ACC112 (cell line): ENCODE measurements around the gene RALGPS1.

Source experiments
- H2AFZ ChIP-seq: fragments of 200-600 bp; sonication (generic); one replicate; pipeline ENCODE4 v1.6.0; 2017; ENCODE audit warnings: antibody characterized with exemption, low read length; ENCODE audit not compliant: unreplicated experiment
- H3K27ac ChIP-seq: fragments of 200-600 bp; sonication (generic); 2 replicates; pipeline ENCODE4 v1.5.1; 2014; ENCODE audit warnings: low read depth, mild to moderate bottlenecking, antibody characterized with exemption, low read length, moderate library complexity
- H3K27me3 ChIP-seq: fragments of 200-600 bp; sonication (generic); 2 replicates; pipeline ENCODE4 v1.6.1; 2014; ENCODE audit warnings: mild to moderate bottlenecking, antibody characterized with exemption, low read length, moderate library complexity, mixed read lengths; ENCODE audit not compliant: insufficient read depth
- H3K36me3 ChIP-seq: fragments of 200-600 bp; sonication (generic); 2 replicates; pipeline ENCODE4 v1.6.1; 2016; ENCODE audit warnings: mild to moderate bottlenecking, antibody characterized with exemption, low read length, moderate library complexity, mixed read lengths; ENCODE audit not compliant: insufficient read depth
- H3K4me1 ChIP-seq: fragments of 200-600 bp; sonication (generic); one replicate; pipeline ENCODE4 v1.6.1; 2016; ENCODE audit warnings: low read length, mixed read lengths; ENCODE audit not compliant: insufficient read depth, unreplicated experiment, control insufficient read depth
- H3K4me3 ChIP-seq: fragments of 200-600 bp; sonication (generic); 2 replicates; pipeline ENCODE4 v1.5.1; 2014; ENCODE audit warnings: mild to moderate bottlenecking, low read depth, low read length
- H3K79me2 ChIP-seq: fragments of 200-600 bp; sonication (generic); one replicate; pipeline ENCODE4 v1.6.0; 2016; ENCODE audit warnings: low read length; ENCODE audit not compliant: control insufficient read depth, unreplicated experiment, insufficient read depth

Gene RALGPS1

DNA sequence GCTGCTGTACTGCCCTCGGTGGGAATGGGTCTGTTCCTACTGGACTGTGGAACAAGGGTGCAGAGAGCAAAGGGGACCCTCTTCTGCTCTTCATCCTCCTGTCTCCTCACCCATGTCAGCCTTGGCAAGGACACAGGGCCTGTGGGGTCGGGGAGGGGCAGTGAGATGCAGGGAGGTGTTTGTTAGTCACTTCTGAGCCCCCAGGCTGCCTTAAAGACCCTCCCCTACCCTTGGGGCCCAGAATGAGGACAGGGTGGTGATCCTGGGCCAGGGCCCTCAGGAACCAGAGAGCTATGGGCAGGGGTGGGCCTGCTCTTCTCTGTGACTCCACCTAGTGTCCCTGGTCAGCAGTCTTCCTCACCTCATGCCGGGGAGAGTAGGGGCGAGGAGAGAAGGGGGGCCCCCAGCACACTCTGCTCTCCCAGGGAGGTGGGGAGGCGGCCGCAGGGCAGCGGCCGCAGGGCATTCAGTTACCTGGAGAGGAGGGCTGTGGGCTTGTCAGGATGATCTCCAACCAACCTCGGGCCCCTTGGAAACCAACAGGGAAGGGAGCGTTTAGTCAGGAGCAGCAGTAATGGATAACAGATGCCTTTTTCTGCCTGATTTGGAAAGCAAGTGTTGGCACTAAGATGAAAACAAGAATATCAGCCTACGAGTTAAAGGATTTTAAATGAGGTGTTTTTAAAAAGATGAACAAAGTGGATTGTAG, 288.0 kb downstream of the RALGPS1 start:
- Histone ChIP-seq H3K79me2 (no peaks in the 10 kb centered on the region), H3K27ac (no peak overlapping the region), H2AFZ (no peak overlapping the region), H3K4me1 (no peaks in the 10 kb centered on the region), H3K27me3 (no peaks in the 10 kb centered on the region), H3K4me3 (no peak overlapping the region), H3K36me3 (no peaks in the 10 kb centered on the region)

DNA sequence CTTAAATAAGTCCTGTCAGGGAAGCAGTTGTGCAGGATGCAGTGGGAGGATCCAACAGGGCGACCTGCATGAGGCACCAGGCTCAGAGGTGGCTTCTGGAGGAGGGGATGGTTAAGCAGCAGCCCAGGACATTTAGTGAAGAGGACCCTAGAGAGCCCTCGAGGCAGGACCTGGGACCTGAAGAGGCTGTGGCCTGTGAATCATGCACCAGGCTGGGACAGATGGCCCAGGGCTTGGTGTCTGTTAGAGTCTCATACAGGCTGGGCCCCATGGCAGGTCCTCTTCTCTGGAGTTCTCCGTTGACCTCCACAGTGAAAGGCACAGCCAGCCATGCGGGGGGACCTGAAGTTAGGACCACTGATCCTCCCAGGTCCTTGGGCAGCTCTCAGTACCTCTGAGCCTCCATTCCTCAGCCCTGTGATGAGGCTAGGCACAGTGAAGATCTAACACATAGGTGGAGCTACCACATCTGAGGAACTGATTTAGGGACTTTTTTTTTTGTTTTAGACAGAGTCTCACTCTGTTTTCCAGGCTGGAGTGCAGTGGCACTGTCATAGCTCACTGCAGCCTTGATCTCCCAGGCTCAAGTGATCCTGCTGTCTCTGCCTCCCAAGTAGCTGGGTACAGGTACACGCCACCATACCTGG, 289.2 kb downstream of the RALGPS1 start:
- Histone ChIP-seq H3K4me1 (no peaks in the 10 kb centered on the region), H3K4me3 (no peak overlapping the region), H2AFZ (no peak overlapping the region), H3K27me3 (no peaks in the 10 kb centered on the region; the same call in 1 of the 2 replicates), H3K79me2 (no peaks in the 10 kb centered on the region), H3K36me3 (no peaks in the 10 kb centered on the region), H3K27ac (no peak overlapping the region)

DNA sequence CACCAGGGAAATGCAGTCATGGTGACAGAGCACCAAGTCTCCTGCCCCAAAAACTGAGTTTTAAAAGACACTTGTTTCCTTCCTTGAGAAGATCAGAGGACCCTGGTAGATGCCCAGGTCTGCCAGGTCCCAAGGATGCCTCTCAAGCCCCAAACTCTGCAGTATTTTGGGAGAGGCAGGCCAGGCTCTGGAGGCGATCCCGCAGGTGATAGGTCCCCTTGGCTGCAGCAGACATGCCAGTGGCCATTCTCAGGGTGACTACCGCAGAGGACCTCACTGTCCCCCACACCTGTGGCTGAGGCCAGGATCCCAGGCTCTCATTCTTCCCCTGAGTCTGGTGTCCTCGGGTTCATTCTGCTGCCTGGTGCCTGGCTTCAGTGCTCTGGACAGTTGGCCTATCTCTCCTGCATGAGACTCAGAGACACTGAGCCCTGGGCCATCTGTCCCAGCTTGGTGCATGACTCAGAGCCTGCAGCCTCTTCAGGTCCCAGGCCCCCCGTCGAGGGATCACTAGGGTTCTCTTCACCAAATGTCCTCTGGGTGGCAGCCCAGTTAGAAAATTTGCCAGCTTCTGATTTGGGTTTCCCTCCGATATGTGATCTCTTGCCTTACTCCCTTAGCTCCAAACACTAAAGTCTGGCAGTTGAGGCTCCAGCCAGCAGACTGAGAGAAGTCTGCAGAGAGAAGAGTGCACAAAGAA, 290.3 kb downstream of the RALGPS1 start:
- Histone ChIP-seq H2AFZ (no peak overlapping the region), H3K27ac (no peak overlapping the region), H3K4me3 (no peak overlapping the region), H3K36me3 (no peaks in the 10 kb centered on the region), H3K27me3 (no peaks in the 10 kb centered on the region; the same call in 1 of the 2 replicates), H3K79me2 (no peaks in the 10 kb centered on the region), H3K4me1 (no peaks in the 10 kb centered on the region)

DNA sequence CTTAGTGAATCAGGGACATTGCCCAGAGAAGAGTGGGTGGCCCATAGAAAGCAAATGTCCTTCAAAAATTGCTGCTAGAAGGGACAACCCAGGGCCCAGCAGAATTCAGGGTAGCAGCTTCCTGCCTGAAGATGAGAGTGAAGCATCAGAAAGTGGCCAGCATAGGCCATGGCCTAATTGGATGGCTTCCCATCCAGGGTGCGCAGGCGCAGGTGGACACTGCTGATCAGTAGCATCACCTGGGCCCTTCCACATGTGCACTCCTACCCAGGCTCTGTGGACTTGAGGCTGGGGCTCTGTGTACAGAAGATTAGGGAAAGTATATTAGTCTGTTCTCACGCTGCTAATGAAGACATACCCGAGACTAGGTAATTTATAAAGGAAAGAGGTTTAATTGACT, 291.4 kb downstream of the RALGPS1 start:
- Histone ChIP-seq H2AFZ (no peak overlapping the region), H3K79me2 (no peaks in the 10 kb centered on the region), H3K27me3 (no peaks in the 10 kb centered on the region; the same call in 1 of the 2 replicates), H3K4me3 (no peak overlapping the region), H3K4me1 (no peaks in the 10 kb centered on the region), H3K27ac (no peak overlapping the region), H3K36me3 (no peaks in the 10 kb centered on the region)

DNA sequence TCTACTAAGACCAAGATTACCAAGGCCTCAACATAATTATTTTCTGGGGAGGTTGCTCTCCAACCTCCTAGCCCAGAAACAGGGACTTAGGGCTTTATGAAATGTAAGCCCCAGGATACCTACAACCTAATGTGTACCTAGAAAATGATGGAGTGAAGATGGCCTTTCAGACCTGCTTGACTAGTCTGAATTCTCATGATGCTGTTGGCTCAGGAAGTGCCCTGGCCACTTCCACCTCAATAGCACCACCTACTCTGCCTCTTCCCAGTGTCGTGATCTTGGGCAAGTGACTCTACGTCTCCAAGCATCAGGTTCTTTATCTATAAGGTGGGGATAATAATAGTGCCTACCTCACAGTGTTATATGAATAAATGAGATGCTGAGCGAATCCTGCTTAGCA, 292.1 kb downstream of the RALGPS1 start:
- Histone ChIP-seq H3K27me3 (no peaks in the 10 kb centered on the region; the same call in 1 of the 2 replicates), H3K4me1 (no peaks in the 10 kb centered on the region), H2AFZ (no peak overlapping the region), H3K79me2 (no peaks in the 10 kb centered on the region), H3K27ac (no peak overlapping the region), H3K36me3 (no peaks in the 10 kb centered on the region), H3K4me3 (no peak overlapping the region)

DNA sequence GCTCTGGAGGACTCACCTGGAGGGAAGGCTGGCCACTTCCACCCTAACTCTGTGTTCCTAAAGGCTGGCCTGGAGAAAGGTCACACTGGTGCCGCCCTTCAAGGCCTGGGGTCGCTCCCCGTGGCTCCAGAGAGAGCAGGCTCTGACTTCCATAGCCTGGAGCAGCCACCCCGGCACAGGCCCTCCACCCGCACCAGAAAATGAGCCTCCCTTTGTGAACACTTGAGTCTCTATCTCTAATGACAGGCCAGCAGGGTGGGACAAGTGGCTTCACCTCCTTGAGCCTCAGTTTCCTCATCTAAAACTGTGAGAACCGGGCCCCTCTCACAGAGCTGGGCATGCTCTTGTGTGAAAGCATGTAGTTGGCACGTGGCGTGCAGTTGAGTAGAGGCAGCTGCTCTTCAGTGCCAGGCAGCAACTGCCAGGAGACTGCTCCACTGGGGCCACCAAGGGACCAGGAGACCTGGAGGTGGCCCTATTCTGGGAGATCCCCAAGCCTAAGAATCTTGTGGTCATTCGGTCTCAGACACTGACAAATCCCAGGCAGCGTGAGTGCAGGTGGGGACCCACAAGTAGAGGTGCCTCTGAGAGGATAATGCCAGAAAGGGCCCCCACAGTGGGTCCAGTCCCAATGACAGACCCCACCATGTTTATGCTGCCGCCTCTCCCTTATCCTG, 293.3 kb downstream of the RALGPS1 start:
- no peak overlapping the region for H2AFZ ChIP-seq
- no peak overlapping the region for H3K4me3 ChIP-seq
- H3K27me3 ChIP-seq = no peaks in the 10 kb centered on the region; the same call in 1 of the 2 replicates
- no peaks in the 10 kb centered on the region for H3K4me1 ChIP-seq
- H3K79me2 ChIP-seq = no peaks in the 10 kb centered on the region
- H3K27ac ChIP-seq = no peak overlapping the region
- no peaks in the 10 kb centered on the region for H3K36me3 ChIP-seq

DNA sequence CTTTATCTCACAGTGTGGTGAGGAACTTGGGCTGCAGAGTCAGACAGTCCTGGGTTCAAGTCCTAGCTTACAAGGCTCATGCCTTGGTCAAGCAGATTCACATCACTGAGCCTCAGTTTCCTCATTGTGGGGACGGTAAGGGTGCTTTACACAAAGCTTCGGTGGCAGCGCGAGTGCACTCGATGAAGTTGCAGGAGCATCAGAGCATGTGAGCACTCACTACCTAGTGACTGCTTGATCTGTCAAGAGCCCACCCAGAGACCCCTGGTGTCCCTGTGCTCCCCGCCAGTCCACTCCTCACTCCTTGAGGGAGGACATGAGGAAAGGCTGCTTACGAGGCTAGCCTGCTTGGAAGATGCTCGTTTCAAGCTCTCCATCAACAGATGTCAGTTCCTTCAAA, 293.8 kb downstream of the RALGPS1 start:
- Histone ChIP-seq H3K4me3 (no peak overlapping the region), H3K36me3 (no peaks in the 10 kb centered on the region), H3K79me2 (no peaks in the 10 kb centered on the region), H3K4me1 (no peaks in the 10 kb centered on the region), H2AFZ (no peak overlapping the region), H3K27me3 (peaks cover 2% of the 10 kb centered on the region; the same call in 1 of the 2 replicates), H3K27ac (no peak overlapping the region)

DNA sequence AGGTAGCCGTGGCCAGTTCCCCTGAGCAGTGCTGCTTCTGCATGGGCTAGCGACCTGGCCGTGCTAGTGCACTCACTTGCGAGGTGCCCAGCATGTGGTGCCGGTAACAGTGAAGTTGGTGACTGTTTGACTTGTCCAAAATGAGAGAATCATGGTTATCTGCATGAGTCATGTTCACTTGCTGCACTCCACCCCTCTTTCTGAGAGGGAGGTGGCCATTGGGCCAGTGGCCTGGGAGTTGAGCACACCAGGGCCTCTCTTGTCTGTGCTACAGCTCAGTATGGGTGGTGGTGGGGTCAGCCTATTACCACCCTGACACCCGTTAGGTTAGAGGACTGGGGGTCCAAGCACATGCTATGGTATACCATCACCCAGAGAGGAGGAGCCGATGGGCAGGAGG, 294.6 kb downstream of the RALGPS1 start:
- Histone ChIP-seq H3K4me3 (no peak overlapping the region), H3K79me2 (no peaks in the 10 kb centered on the region), H3K27me3 (peaks cover 3% of the 10 kb centered on the region; the same call in 1 of the 2 replicates), H2AFZ (no peak overlapping the region), H3K4me1 (no peaks in the 10 kb centered on the region), H3K36me3 (no peaks in the 10 kb centered on the region), H3K27ac (no peak overlapping the region)

DNA sequence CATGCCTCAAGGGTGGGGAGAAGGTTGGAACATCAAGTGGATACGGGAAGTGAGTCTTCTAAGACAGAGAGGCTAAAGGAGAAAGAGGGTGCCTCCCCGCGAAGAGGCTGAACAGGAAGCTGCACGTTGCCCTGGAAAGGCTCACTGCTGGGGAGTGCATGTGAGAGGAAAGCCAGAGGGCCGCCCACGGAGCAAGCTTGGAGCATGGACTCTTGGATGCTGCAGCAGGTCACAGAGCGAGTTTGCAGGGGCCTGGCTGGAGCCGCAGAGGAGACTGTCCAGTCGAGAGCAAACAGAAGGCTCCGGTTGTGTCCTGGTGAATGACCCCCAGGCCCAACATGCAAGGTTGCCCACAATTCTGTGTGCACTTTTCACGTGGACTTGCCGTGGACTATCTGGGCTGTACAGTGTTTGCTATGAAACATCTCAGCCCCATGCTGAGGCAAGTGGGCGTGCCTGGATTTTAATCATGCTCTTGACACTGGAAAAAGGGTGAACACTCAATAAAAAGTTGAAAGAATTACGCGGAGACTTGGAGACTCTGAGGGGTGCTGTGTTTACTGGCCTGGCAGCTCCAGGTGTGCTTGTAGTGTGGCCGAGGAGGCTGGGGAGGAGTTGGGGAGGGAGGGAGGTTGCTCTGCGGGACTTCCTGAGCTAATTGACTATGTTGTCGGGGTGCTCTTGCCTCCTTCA, 295.5 kb downstream of the RALGPS1 start:
- H3K79me2 ChIP-seq = no peaks in the 10 kb centered on the region
- no peaks in the 10 kb centered on the region for H3K4me1 ChIP-seq
- H3K36me3 ChIP-seq = no peaks in the 10 kb centered on the region
- no peak overlapping the region for H3K4me3 ChIP-seq
- no peak overlapping the region for H2AFZ ChIP-seq
- no peak overlapping the region for H3K27ac ChIP-seq
- H3K27me3 ChIP-seq = peaks cover 3% of the 10 kb centered on the region; the same call in 1 of the 2 replicates
